ENCODE results near the gene C5orf52. TPM values are rescaled to one million over a fixed set of nuclear protein-coding genes. Genes with fewer than 3 reads are reported as not detected.

C5orf52 gene
- 1 to 10 TPM in 1 of 8 experiments, under 1 TPM in 1, not detected in 6; 0.56 to 1.2 TPM for total RNA-seq

- peak within 1 kb of the TSS in 1 of 2 donors; percentile 6 for H3K27ac ChIP-seq
- 0 to 38% (median 8%) methylated on average over 2 to 17 of the region's 59 CpGs; no CpG with 5 or more reads in 1 of the 10 experiments for WGBS, 10 experiments
- peak within 1 kb of the TSS; percentile 39 to 54 (median 47) for H3K4me3 ChIP-seq
- peak; percentile 78 to 98 (median 95) for ATAC-seq (replicated peaks in 6 of 8)
- in situ Hi-C loops (cut with MboI; ENCODE audit: low pct_unique_long_range_greater_than_20kb in 2 of 9, low sequenced_read_pairs in 9 of 9, unreplicated experiment in 9 of 9), result no loop called here
- H3K4me1 ChIP-seq (replicated peaks in 1 of 2), result peaks cover 0 to 4% of the 10 kb centered on the region in 2 donors
Measured at GRCh38 chr5:157670662-157671591, at the start of gene C5orf52. C5orf52 (plus strand) TSS chr5:157671533; CDS start chr5:157671615, 82 bp downstream.

- H3K4me3 ChIP-seq, result no peak overlapping the region
- in situ Hi-C loops (cut with MboI; ENCODE audit: low pct_unique_long_range_greater_than_20kb in 2 of 9, low sequenced_read_pairs in 9 of 9, unreplicated experiment in 9 of 9), result no loop called here
- no peaks in the 10 kb centered on the region for H3K4me1 ChIP-seq (replicated peaks in 1 of 2)
- WGBS, 10 experiments, result 17 to 76% (median 56%) methylated on average over 1 to 2 of the region's 2 CpGs; no CpG with 5 or more reads in 1 of the 10 experiments
- ATAC-seq (replicated peaks in 6 of 8), result no peak
- H3K27ac ChIP-seq, result no peak overlapping the region
Measured at GRCh38 chr5:157624144-157624543, 47.2 kb upstream of the C5orf52 start.

GRCh38 chr5:157626831-157627230 lies 44.5 kb upstream of the C5orf52 start:
- Histone ChIP-seq H3K4me1 (replicated peaks in 1 of 2) (no peaks in the 10 kb centered on the region), H3K4me3 (no peak overlapping the region), H3K27ac (no peak overlapping the region)
- no peak for ATAC-seq (replicated peaks in 6 of 8)
- in situ Hi-C loops (cut with MboI; ENCODE audit: low pct_unique_long_range_greater_than_20kb in 2 of 9, low sequenced_read_pairs in 9 of 9, unreplicated experiment in 9 of 9), result no loop called here
- WGBS, 10 experiments, result 57 to 95% (median 88%) methylated on average over 1 to 4 of the region's 6 CpGs; no CpG with 5 or more reads in 7 of the 10 experiments

DNA sequence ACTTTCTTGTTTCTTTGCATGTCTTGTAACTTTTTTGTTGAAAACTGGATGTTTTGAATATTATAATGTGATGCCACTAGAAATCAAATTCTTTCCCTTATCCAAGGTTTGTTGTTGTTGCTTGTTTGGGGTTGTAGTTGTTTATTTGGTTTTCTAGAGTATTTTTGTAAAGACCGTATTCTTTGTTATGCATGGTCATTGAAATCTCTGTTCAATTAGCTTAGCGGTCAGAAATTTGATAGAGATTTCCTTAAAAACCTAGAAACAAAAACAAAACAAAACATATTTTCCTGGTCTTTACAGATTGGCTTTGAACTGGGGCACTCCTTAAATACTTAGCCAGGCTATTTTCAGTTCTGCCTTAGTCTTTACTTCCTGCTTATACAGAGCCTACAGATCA lies 41.0 kb upstream of the C5orf52 start:
- no peak for ATAC-seq (replicated peaks in 6 of 8)
- Histone ChIP-seq H3K4me3 (no peak overlapping the region), H3K27ac (no peak overlapping the region), H3K4me1 (replicated peaks in 1 of 2) (no peaks in the 10 kb centered on the region)
- 63 to 100% (median 94%) methylated on average over 2 of the region's 2 CpGs for WGBS, 10 experiments
- in situ Hi-C loops (cut with MboI; ENCODE audit: low pct_unique_long_range_greater_than_20kb in 2 of 9, low sequenced_read_pairs in 9 of 9, unreplicated experiment in 9 of 9), result no loop called here

- ATAC-seq (replicated peaks in 6 of 8), result peak in 4 of 8 experiments; percentile 60 to 100 (median 100)
- in situ Hi-C loops (cut with MboI; ENCODE audit: low pct_unique_long_range_greater_than_20kb in 2 of 9, low sequenced_read_pairs in 9 of 9, unreplicated experiment in 9 of 9), result no loop called here
- 49 to 91% (median 73%) methylated on average over 1 to 8 of the region's 9 CpGs; no CpG with 5 or more reads in 3 of the 10 experiments for WGBS, 10 experiments
- Histone ChIP-seq H3K4me3 (no peak overlapping the region), H3K27ac (no peak overlapping the region), H3K4me1 (replicated peaks in 1 of 2) (no peaks in the 10 kb centered on the region)
Measured at GRCh38 chr5:157640406-157641066, 30.8 kb upstream of the C5orf52 start.

- no peak overlapping the region for H3K4me3 ChIP-seq
- no peak for ATAC-seq (replicated peaks in 6 of 8)
- WGBS, 10 experiments, result 0 to 96% (median 85%) methylated on average over 1 to 7 of the region's 7 CpGs
- H3K4me1 ChIP-seq (replicated peaks in 1 of 2), result no peaks in the 10 kb centered on the region
- in situ Hi-C loops (cut with MboI; ENCODE audit: low pct_unique_long_range_greater_than_20kb in 2 of 9, low sequenced_read_pairs in 9 of 9, unreplicated experiment in 9 of 9), result no loop called here
- no peak overlapping the region for H3K27ac ChIP-seq
Measured at GRCh38 chr5:157648275-157648990, 22.9 kb upstream of the C5orf52 start.

DNA sequence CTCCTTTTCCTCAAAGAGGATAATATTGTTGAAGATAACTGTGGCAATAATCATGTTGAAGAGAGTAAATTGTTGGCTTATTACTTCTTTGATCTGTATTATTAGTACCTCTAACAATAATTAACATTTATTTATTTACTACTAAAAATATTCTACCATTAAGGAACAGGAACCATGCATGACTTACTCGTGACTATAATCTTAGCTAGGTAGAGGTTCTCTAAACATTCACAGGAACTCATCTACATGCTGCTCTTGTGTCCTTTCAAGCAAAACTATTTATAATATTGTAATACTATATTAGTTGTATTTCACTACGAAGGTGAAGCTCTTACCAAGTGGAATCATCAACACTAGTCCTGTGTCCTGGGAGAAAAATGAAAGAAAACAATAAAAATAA lies 22.2 kb upstream of the C5orf52 start:
- H3K4me1 ChIP-seq (replicated peaks in 1 of 2), result no peaks in the 10 kb centered on the region
- ATAC-seq (replicated peaks in 6 of 8), result no peak
- in situ Hi-C loops (cut with MboI; ENCODE audit: low pct_unique_long_range_greater_than_20kb in 2 of 9, low sequenced_read_pairs in 9 of 9, unreplicated experiment in 9 of 9), result no loop called here
- H3K4me3 ChIP-seq, result no peak overlapping the region
- 47 to 100% (median 79%) methylated on average over 1 to 2 of the region's 2 CpGs; no CpG with 5 or more reads in 1 of the 10 experiments for WGBS, 10 experiments
- no peak overlapping the region for H3K27ac ChIP-seq

DNA sequence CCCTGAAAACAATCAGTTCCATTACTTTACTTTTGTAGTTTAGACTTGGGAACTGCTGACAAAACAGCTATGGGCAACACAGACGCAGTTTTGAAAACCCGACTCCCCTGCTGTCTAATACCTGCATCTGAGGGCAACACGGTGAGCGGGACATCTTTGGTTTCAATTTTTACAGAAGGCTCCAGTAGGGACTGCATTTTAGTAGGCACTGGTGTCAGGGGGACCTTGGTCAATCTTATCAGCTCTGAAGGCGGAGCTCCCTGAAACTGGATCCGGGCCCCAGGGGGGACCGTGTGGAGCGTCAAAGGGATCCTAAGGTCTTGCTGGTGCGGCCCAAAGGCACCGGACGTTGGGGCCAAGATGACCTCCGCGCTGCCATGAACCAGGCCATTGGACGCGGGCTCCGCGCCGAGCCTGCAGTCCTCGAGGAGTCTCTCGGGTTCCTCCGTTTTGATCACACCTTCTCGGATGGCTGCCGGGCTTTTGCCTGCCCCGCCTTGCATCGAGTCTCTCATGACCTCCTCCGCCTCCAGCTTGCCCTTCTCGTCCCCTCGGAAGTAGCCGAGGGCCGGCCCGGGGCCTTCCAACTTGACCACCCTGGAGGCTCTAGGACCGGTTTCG lies 20.2 kb upstream of the C5orf52 start:
- in situ Hi-C loops (cut with MboI; ENCODE audit: low pct_unique_long_range_greater_than_20kb in 2 of 9, low sequenced_read_pairs in 9 of 9, unreplicated experiment in 9 of 9), result no loop called here
- H3K4me1 ChIP-seq (replicated peaks in 1 of 2), result no peaks in the 10 kb centered on the region
- ATAC-seq (replicated peaks in 6 of 8), result no peak
- 72 to 100% (median 95%) methylated on average over 2 to 19 of the region's 33 CpGs; no CpG with 5 or more reads in 4 of the 10 experiments for WGBS, 10 experiments
- H3K27ac ChIP-seq, result no peak overlapping the region
- H3K4me3 ChIP-seq, result no peak overlapping the region

- no peaks in the 10 kb centered on the region for H3K4me1 ChIP-seq (replicated peaks in 1 of 2)
- peak in 3 of 8 experiments; percentile 75 to 93 (median 92) for ATAC-seq (replicated peaks in 6 of 8)
- 25 to 100% (median 92%) methylated on average over 2 to 7 of the region's 63 CpGs; no CpG with 5 or more reads in 3 of the 10 experiments for WGBS, 10 experiments
- H3K4me3 ChIP-seq, result no peak overlapping the region
- in situ Hi-C loops (cut with MboI; ENCODE audit: low pct_unique_long_range_greater_than_20kb in 2 of 9, low sequenced_read_pairs in 9 of 9, unreplicated experiment in 9 of 9), result no loop called here
- no peak overlapping the region for H3K27ac ChIP-seq
Measured at GRCh38 chr5:157651623-157652376, 19.5 kb upstream of the C5orf52 start.

DNA sequence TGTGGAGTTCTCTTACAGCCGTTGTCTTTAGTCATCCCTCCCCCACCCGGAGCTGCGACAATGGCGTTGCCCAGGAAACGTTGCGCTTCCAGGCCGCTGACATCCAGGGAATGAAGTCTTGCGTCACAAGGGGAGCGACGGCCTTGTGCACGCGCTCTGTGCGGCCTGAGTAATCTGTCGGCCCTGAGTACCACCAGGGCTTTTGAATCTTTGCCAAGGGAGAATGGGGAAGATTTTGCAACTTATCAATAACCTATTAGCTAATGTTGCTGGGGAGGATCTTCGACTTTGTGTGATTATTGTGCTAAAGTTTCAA lies 19.0 kb upstream of the C5orf52 start, which contains the start of gene SOX30:
Gene SOX30 (minus strand): TSS at position 62 of the 316 bp plus-strand sequence. CDS start 360 bp downstream, outside the sequence.
- in situ Hi-C loops (cut with MboI; ENCODE audit: low pct_unique_long_range_greater_than_20kb in 2 of 9, low sequenced_read_pairs in 9 of 9, unreplicated experiment in 9 of 9), result no loop called here
- H3K4me3 ChIP-seq, result no peak within 1 kb of the TSS
- WGBS, 10 experiments, result 60 to 100% (median 98%) methylated on average over 1 to 7 of the region's 15 CpGs; no CpG with 5 or more reads in 3 of the 10 experiments
- no peak for ATAC-seq (replicated peaks in 6 of 8)
- H3K27ac ChIP-seq, result no peak within 1 kb of the TSS
- H3K4me1 ChIP-seq (replicated peaks in 1 of 2), result no peaks in the 10 kb centered on the region

- WGBS, 10 experiments, result 0 to 94% (median 45%) methylated on average over 1 to 2 of the region's 2 CpGs; no CpG with 5 or more reads in 3 of the 10 experiments
- H3K27ac ChIP-seq, result no peak overlapping the region
- no peak for ATAC-seq (replicated peaks in 6 of 8)
- in situ Hi-C loops (cut with MboI; ENCODE audit: low pct_unique_long_range_greater_than_20kb in 2 of 9, low sequenced_read_pairs in 9 of 9, unreplicated experiment in 9 of 9), result no loop called here
- H3K4me1 ChIP-seq (replicated peaks in 1 of 2), result no peaks in the 10 kb centered on the region
- H3K4me3 ChIP-seq, result no peak overlapping the region
Measured at GRCh38 chr5:157657516-157657915, 13.8 kb upstream of the C5orf52 start.

DNA sequence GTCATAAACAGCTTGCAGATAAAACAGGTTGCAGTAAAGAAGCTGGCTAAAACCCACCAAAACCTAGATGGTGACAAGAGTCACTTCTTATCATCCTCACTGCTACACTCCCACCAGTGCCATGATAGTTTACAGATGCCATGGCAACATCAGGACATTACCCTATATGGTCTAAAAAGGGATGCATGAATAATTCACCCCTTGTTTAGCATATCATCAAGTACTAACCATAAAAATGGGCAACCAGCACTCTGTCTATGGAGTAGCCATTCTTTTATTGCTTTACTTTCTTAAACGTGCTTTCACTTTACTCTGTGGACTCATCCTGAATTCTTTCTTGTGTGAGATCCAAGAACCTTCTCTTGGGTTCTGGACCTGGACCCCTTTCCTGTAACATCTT lies 12.4 kb upstream of the C5orf52 start:
- in situ Hi-C loops (cut with MboI; ENCODE audit: low pct_unique_long_range_greater_than_20kb in 2 of 9, low sequenced_read_pairs in 9 of 9, unreplicated experiment in 9 of 9), result no loop called here
- WGBS, 10 experiments, result 0 to 100% (median 79%) methylated on average over 1 of the region's 1 CpG; no CpG with 5 or more reads in 2 of the 10 experiments
- Histone ChIP-seq H3K27ac (no peak overlapping the region), H3K4me3 (no peak overlapping the region), H3K4me1 (replicated peaks in 1 of 2) (no peaks in the 10 kb centered on the region)
- ATAC-seq (replicated peaks in 6 of 8), result peak in 3 of 8 experiments; percentile 49 to 69 (median 53)

All from motor neuron (in vitro differentiated cells).